GM12878 (cell line): ENCODE measurements around the gene ZSCAN9. TPM values are rescaled to one million over a fixed set of nuclear protein-coding genes. Genes with fewer than 3 reads are reported as not detected.

Experiments
- BHLHE40 ChIP-seq, 2 experiments: fragments of 450-650 bp in 1 of 2; IDR thresholded peaks; 2 replicates each; pipeline ENCODE4 v1.6.1; 2011 to 2017; ENCODE audit warnings: low read depth in 2 of 2, borderline replicate concordance in 1 of 2, improper control_type of control experiment in 1 of 2, low read length in 1 of 2, mild to moderate bottlenecking in 1 of 2
- MEF2B ChIP-seq: fragments of 450-650 bp; IDR thresholded peaks from 2 replicates; pipeline ENCODE4 v1.6.1; 2018; ENCODE audit warnings: mild to moderate bottlenecking, moderate library complexity; ENCODE audit not compliant: partially characterized antibody, poor library complexity, severe bottlenecking
- MTA2 ChIP-seq: fragments of 450-650 bp; IDR thresholded peaks from 2 replicates; pipeline ENCODE4 v1.6.1; 2016; ENCODE audit warnings: low read depth, mild to moderate bottlenecking, moderate library complexity
- PAX5 ChIP-seq: IDR thresholded peaks from 2 replicates; pipeline ENCODE4 v1.6.1; 2011; ENCODE audit warnings: low read depth, low read length, borderline replicate concordance
- RUNX3 ChIP-seq: IDR thresholded peaks from 2 replicates; pipeline ENCODE4 v1.6.1; 2012; ENCODE audit warnings: low read length, inconsistent platforms
- SREBF1 ChIP-seq: IDR thresholded peaks from 2 replicates; pipeline ENCODE4 v1.6.1; 2012; ENCODE audit warnings: mild to moderate bottlenecking, low read length
- TCF12 ChIP-seq: IDR thresholded peaks from 2 replicates; pipeline ENCODE4 v1.6.1; 2011; ENCODE audit warnings: low read depth, mild to moderate bottlenecking, low read length
- polyA plus RNA-seq, 11 experiments: library from polyadenylated mRNA; depleted of rRNA in 4 of 11; unstranded in 6 of 11; stranded (reverse) in 5 of 11; fragments of >200 nt; fragmentation: Nextera tagmentation in 4 of 11; fragmentation: Illumina TruSeq in 1 of 11; extraction: Ambion mirVana in 4 of 11; extraction: Trizol in 1 of 11; gene quantifications; 1 replicate in 1 of 11; 2 replicates in 10 of 11; pipeline versions ENCODE4 v1.2.1 to v1.2.3, GENCODE V29; 2011 to 2016; ENCODE audit warnings: inconsistent platforms in 2 of 11, missing spikeins in 2 of 11, low read depth in 1 of 11
- total RNA-seq, 4 experiments: library from RNA; depleted of rRNA in 3 of 4; stranded (reverse); fragments of >200 nt in 3 of 4; fragmentation: Illumina TruSeq in 1 of 4; extraction: Trizol in 1 of 4; gene quantifications; 2 replicates each; pipeline versions ENCODE4 v1.2.1 to v1.2.3, GENCODE V29; 2013 to 2021
- TF ChIP-seq, protein P1 (sequence below): fragments of 450-650 bp; IDR thresholded peaks from 2 replicates; pipeline ENCODE4 v1.6.1; 2017; ENCODE audit warnings: mild to moderate bottlenecking, moderate library complexity
- TF ChIP-seq, protein P2 (sequence below): fragments of 450-650 bp; IDR thresholded peaks from 2 replicates; pipeline ENCODE4 v1.6.1; 2017; ENCODE audit warnings: mild to moderate bottlenecking, moderate library complexity
- TF ChIP-seq, protein P3 (sequence below): fragments of 450-650 bp; IDR thresholded peaks from 2 replicates; pipeline ENCODE4 v1.6.1; 2016; ENCODE audit warnings: mild to moderate bottlenecking
- TF ChIP-seq, protein P4 (sequence below): IDR thresholded peaks from 2 replicates; pipeline ENCODE4 v1.6.1; 2012; ENCODE audit warnings: low read depth, low read length, improper control_type of control experiment
- TF ChIP-seq, protein P5 (sequence below): IDR thresholded peaks from 2 replicates; pipeline ENCODE4 v1.6.1; 2011; ENCODE audit warnings: mild to moderate bottlenecking, low read depth, low read length, moderate library complexity; ENCODE audit not compliant: insufficient replicate concordance
- TF ChIP-seq, protein P6 (sequence below): fragments of 450-650 bp; IDR thresholded peaks from 2 replicates; pipeline ENCODE4 v1.6.1; 2017; ENCODE audit warnings: mild to moderate bottlenecking, low read depth, inconsistent platforms; ENCODE audit not compliant: poor library complexity, severe bottlenecking

ZSCAN9 gene
- total and polyA plus RNA-seq, 10 of the 15 experiments (the other 5 are each of a cell fraction or from before 2014, with no cell fraction given): 8.1 to 28.7 (median 17.4) TPM

DNA sequence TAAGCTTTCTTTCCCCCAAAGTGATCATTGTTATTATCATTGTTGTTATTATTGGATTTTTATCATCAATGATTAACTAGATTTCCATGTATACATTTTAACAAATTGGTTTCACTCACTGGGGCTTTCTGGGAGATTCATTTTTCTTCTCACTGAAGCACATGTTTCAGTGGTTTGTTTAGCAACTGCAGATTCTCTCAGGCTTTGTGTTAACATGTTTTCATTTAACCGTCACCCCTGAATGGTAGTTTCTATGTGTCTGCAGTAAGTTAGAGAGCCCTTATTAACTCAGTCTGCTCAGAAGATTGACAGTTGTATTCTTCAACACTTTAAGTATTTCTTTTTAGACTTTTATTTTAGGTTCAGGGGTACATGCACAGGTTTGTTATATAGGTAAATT is 14.6 kb downstream of the ZSCAN9 start (continued):
- TF ChIP-seq, protein P1, sequence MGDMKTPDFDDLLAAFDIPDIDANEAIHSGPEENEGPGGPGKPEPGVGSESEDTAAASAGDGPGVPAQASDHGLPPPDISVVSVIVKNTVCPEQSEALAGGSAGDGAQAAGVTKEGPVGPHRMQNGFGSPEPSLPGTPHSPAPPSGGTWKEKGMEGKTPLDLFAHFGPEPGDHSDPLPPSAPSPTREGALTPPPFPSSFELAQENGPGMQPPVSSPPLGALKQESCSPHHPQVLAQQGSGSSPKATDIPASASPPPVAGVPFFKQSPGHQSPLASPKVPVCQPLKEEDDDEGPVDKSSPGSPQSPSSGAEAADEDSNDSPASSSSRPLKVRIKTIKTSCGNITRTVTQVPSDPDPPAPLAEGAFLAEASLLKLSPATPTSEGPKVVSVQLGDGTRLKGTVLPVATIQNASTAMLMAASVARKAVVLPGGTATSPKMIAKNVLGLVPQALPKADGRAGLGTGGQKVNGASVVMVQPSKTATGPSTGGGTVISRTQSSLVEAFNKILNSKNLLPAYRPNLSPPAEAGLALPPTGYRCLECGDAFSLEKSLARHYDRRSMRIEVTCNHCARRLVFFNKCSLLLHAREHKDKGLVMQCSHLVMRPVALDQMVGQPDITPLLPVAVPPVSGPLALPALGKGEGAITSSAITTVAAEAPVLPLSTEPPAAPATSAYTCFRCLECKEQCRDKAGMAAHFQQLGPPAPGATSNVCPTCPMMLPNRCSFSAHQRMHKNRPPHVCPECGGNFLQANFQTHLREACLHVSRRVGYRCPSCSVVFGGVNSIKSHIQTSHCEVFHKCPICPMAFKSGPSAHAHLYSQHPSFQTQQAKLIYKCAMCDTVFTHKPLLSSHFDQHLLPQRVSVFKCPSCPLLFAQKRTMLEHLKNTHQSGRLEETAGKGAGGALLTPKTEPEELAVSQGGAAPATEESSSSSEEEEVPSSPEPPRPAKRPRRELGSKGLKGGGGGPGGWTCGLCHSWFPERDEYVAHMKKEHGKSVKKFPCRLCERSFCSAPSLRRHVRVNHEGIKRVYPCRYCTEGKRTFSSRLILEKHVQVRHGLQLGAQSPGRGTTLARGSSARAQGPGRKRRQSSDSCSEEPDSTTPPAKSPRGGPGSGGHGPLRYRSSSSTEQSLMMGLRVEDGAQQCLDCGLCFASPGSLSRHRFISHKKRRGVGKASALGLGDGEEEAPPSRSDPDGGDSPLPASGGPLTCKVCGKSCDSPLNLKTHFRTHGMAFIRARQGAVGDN: peak; percentile 78
- TF ChIP-seq BHLHE40 (IDR thresholded peaks at IDR 0.05; ENCODE audit: borderline replicate concordance in 1 of 2, low read depth in 2 of 2, low read length in 1 of 2) (peak; percentile 88 to 89), RUNX3 (peak; percentile 11; the same call in 1 of the 2 replicates), SREBF1 (no peak), PAX5 (no peak), TCF12 (no peak), MEF2B (peak; percentile 27), MTA2 (peak; percentile 75)
- TF ChIP-seq, protein P2, sequence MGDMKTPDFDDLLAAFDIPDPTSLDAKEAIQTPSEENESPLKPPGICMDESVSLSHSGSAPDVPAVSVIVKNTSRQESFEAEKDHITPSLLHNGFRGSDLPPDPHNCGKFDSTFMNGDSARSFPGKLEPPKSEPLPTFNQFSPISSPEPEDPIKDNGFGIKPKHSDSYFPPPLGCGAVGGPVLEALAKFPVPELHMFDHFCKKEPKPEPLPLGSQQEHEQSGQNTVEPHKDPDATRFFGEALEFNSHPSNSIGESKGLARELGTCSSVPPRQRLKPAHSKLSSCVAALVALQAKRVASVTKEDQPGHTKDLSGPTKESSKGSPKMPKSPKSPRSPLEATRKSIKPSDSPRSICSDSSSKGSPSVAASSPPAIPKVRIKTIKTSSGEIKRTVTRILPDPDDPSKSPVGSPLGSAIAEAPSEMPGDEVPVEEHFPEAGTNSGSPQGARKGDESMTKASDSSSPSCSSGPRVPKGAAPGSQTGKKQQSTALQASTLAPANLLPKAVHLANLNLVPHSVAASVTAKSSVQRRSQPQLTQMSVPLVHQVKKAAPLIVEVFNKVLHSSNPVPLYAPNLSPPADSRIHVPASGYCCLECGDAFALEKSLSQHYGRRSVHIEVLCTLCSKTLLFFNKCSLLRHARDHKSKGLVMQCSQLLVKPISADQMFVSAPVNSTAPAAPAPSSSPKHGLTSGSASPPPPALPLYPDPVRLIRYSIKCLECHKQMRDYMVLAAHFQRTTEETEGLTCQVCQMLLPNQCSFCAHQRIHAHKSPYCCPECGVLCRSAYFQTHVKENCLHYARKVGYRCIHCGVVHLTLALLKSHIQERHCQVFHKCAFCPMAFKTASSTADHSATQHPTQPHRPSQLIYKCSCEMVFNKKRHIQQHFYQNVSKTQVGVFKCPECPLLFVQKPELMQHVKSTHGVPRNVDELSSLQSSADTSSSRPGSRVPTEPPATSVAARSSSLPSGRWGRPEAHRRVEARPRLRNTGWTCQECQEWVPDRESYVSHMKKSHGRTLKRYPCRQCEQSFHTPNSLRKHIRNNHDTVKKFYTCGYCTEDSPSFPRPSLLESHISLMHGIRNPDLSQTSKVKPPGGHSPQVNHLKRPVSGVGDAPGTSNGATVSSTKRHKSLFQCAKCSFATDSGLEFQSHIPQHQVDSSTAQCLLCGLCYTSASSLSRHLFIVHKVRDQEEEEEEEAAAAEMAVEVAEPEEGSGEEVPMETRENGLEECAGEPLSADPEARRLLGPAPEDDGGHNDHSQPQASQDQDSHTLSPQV: no peak
- TF ChIP-seq, protein P3, sequence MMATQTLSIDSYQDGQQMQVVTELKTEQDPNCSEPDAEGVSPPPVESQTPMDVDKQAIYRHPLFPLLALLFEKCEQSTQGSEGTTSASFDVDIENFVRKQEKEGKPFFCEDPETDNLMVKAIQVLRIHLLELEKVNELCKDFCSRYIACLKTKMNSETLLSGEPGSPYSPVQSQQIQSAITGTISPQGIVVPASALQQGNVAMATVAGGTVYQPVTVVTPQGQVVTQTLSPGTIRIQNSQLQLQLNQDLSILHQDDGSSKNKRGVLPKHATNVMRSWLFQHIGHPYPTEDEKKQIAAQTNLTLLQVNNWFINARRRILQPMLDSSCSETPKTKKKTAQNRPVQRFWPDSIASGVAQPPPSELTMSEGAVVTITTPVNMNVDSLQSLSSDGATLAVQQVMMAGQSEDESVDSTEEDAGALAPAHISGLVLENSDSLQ: peak; percentile 79
- TF ChIP-seq, protein P4, sequence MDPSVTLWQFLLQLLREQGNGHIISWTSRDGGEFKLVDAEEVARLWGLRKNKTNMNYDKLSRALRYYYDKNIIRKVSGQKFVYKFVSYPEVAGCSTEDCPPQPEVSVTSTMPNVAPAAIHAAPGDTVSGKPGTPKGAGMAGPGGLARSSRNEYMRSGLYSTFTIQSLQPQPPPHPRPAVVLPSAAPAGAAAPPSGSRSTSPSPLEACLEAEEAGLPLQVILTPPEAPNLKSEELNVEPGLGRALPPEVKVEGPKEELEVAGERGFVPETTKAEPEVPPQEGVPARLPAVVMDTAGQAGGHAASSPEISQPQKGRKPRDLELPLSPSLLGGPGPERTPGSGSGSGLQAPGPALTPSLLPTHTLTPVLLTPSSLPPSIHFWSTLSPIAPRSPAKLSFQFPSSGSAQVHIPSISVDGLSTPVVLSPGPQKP: no peak
- TF ChIP-seq, protein P5, sequence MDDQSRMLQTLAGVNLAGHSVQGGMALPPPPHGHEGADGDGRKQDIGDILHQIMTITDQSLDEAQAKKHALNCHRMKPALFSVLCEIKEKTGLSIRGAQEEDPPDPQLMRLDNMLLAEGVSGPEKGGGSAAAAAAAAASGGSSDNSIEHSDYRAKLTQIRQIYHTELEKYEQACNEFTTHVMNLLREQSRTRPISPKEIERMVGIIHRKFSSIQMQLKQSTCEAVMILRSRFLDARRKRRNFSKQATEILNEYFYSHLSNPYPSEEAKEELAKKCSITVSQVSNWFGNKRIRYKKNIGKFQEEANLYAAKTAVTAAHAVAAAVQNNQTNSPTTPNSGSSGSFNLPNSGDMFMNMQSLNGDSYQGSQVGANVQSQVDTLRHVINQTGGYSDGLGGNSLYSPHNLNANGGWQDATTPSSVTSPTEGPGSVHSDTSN: no peak
- TF ChIP-seq, protein P6, sequence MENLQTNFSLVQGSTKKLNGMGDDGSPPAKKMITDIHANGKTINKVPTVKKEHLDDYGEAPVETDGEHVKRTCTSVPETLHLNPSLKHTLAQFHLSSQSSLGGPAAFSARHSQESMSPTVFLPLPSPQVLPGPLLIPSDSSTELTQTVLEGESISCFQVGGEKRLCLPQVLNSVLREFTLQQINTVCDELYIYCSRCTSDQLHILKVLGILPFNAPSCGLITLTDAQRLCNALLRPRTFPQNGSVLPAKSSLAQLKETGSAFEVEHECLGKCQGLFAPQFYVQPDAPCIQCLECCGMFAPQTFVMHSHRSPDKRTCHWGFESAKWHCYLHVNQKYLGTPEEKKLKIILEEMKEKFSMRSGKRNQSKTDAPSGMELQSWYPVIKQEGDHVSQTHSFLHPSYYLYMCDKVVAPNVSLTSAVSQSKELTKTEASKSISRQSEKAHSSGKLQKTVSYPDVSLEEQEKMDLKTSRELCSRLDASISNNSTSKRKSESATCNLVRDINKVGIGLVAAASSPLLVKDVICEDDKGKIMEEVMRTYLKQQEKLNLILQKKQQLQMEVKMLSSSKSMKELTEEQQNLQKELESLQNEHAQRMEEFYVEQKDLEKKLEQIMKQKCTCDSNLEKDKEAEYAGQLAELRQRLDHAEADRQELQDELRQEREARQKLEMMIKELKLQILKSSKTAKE: peak; percentile 75
